Measurements from ENCODE around the gene ASTN2.

Gene ASTN2

GRCh38 chr9:116504893-116505480 lies 909.9 kb downstream of the ASTN2 start:
- DNase-seq (ENCODE audit: low spot score): no peak

- no peak for DNase-seq (ENCODE audit: low spot score)
Measured at GRCh38 chr9:116504081-116504480, 910.8 kb downstream of the ASTN2 start.

GRCh38 chr9:116502746-116503145 lies 912.1 kb downstream of the ASTN2 start:
- no peak for DNase-seq (ENCODE audit: low spot score)

- no peak for DNase-seq (ENCODE audit: low spot score)
Measured at GRCh38 chr9:116501871-116502270, 913.0 kb downstream of the ASTN2 start.

GRCh38 chr9:116499986-116500871 lies 914.6 kb downstream of the ASTN2 start:
- DNase-seq (ENCODE audit: low spot score): no peak

- no peak for DNase-seq (ENCODE audit: low spot score)
Measured at GRCh38 chr9:116499434-116499833, 915.4 kb downstream of the ASTN2 start.

- no peak for DNase-seq (ENCODE audit: low spot score)
Measured at GRCh38 chr9:116497095-116497890, 917.6 kb downstream of the ASTN2 start.

GRCh38 chr9:116496167-116496566 lies 918.7 kb downstream of the ASTN2 start:
- no peak for DNase-seq (ENCODE audit: low spot score)

GRCh38 chr9:116495725-116496124 lies 919.1 kb downstream of the ASTN2 start:
- DNase-seq (ENCODE audit: low spot score): no peak

- DNase-seq (ENCODE audit: low spot score): peak; percentile 12
Measured at GRCh38 chr9:116494815-116495634, 919.8 kb downstream of the ASTN2 start.

- no peak for DNase-seq (ENCODE audit: low spot score)
Measured at GRCh38 chr9:116493183-116493860, 921.5 kb downstream of the ASTN2 start.

GRCh38 chr9:116491659-116492058 lies 923.2 kb downstream of the ASTN2 start:
- DNase-seq (ENCODE audit: low spot score): no peak

GRCh38 chr9:116491219-116491618 lies 923.6 kb downstream of the ASTN2 start:
- no peak for DNase-seq (ENCODE audit: low spot score)

- no peak for DNase-seq (ENCODE audit: low spot score)
Measured at GRCh38 chr9:116490321-116490720, 924.5 kb downstream of the ASTN2 start.

GRCh38 chr9:116488373-116488772 lies 926.5 kb downstream of the ASTN2 start:
- no peak for DNase-seq (ENCODE audit: low spot score)

- no peak for DNase-seq (ENCODE audit: low spot score)
Measured at GRCh38 chr9:116484492-116485061, 930.3 kb downstream of the ASTN2 start.

GRCh38 chr9:116483622-116484491 lies 931.0 kb downstream of the ASTN2 start:
- no peak for DNase-seq (ENCODE audit: low spot score)

- DNase-seq (ENCODE audit: low spot score): no peak
Measured at GRCh38 chr9:116482740-116483139, 932.1 kb downstream of the ASTN2 start.

GRCh38 chr9:116480700-116481099 lies 934.2 kb downstream of the ASTN2 start:
- DNase-seq (ENCODE audit: low spot score): no peak

- no peak for DNase-seq (ENCODE audit: low spot score)
Measured at GRCh38 chr9:116479967-116480366, 934.9 kb downstream of the ASTN2 start.

Measured in germinal center (tissue), 1 donor.